ENCODE data around the gene CMTM3. TPM values are rescaled to one million over a fixed set of nuclear protein-coding genes. Genes with fewer than 3 reads are reported as not detected.
"Not testable (repeated sequence)": the region's sequence is repeated elsewhere in the genome, so short reads cannot be mapped to it uniquely, and the experiment has no call there.

The CMTM3 gene
- total RNA-seq, 2 donors from 2014 or later = 43.8 to 49.7 TPM

DNA sequence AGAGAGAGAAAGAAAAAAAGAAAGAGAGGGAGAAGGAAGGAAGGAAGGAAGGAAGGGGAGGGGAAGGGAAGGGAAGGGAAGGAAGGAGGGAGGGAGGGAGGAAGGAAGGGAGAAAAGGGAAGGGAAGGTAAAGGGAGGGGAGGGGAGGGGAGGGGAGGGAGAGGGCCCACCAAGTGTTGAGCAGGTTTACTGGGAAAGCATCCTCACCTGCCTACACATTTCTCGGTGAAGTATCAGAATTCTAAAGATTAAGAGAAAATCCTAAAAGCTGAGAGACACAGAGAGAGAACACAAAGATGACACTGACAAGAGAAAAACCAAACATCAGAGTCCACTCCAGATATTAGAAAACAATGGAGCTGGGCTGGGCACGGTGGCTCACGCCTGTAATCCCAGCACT lies 12.3 kb upstream of the CMTM3 start:
- Mint-ChIP-seq H3K4me1 (ENCODE audit: low read depth in 2 of 2) (peaks cover 19 to 20% of the 10 kb centered on the region in 2 donors), H3K36me3 (no peaks in the 10 kb centered on the region), H3K4me3 (no peak overlapping the region), H3K9me3 (no peaks in the 10 kb centered on the region), H3K27me3 (no peaks in the 10 kb centered on the region), H3K27ac (no peak overlapping the region)
- no peak for ATAC-seq
- DNase-seq (ENCODE audit: low spot score) = no peak

GRCh38 chr16:66592814-66593213 lies 11.7 kb upstream of the CMTM3 start:
- ATAC-seq = no peak
- H3K27ac Mint-ChIP-seq = no peak overlapping the region
- no peaks in the 10 kb centered on the region for H3K9me3 Mint-ChIP-seq
- peaks cover 0 to 3% of the 10 kb centered on the region in 2 donors for H3K27me3 Mint-ChIP-seq
- H3K4me1 Mint-ChIP-seq (ENCODE audit: low read depth in 2 of 2) = peaks cover 23 to 24% of the 10 kb centered on the region in 2 donors
- H3K36me3 Mint-ChIP-seq = no peaks in the 10 kb centered on the region
- H3K4me3 Mint-ChIP-seq = no peak overlapping the region
- no peak for DNase-seq (ENCODE audit: low spot score)

DNA sequence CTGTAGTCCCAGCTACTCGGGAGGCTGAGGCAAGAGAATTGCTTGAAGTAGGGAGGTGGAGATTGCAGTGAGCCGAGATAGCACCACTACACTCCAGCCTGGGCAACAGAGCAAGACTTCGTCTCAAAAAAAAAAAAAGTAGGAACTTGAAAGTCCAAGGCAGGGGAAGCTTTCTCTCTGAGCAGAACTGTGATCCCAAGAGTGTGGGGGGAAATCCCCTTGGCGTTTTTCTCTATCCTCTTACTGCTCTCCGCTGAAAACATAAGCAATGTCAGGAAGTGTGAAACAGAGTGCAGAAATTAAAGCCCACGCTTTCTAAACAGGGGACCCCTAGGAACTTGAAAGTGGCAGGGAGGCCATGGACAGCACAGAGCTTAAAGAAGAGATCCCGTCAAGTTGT lies 9.8 kb upstream of the CMTM3 start:
- Mint-ChIP-seq H3K27ac (no peak overlapping the region), H3K4me1 (ENCODE audit: low read depth in 2 of 2) (peaks cover 18 to 21% of the 10 kb centered on the region in 2 donors), H3K36me3 (no peaks in the 10 kb centered on the region), H3K9me3 (no peaks in the 10 kb centered on the region), H3K27me3 (peaks cover 0 to 3% of the 10 kb centered on the region in 2 donors), H3K4me3 (peak overlapping the region; percentile 15)
- DNase-seq (ENCODE audit: low spot score) = no peak
- no peak for ATAC-seq

DNA sequence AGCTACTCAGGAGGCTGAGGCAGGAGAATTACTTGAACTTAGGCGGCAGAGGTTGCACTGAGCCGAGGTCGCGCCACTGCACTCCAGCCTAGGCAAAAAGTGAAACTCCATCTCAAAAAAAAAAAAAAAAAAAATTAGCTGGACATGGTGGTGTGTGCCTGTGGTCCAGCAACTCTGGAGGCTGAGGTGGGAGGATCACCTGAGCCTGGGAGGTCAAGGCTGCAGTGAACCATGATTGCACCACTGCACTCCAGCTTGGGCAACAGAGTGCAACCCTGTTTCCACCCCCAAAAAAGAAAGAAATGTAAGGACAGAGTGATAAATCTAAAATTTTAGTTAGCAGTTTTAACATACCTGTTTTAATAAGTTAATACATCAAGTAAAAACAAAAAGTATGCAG lies 7.9 kb upstream of the CMTM3 start:
- not testable (repeated sequence) for H3K27me3 Mint-ChIP-seq; ATAC-seq; DNase-seq (ENCODE audit: low spot score); H3K9me3 Mint-ChIP-seq; H3K36me3 Mint-ChIP-seq; H3K4me3 Mint-ChIP-seq
- peaks cover 11 to 14% of the 10 kb centered on the region in 2 donors for H3K4me1 Mint-ChIP-seq (ENCODE audit: low read depth in 2 of 2)
- peak overlapping the region in 1 of 2 donors; percentile 21 for H3K27ac Mint-ChIP-seq

DNA sequence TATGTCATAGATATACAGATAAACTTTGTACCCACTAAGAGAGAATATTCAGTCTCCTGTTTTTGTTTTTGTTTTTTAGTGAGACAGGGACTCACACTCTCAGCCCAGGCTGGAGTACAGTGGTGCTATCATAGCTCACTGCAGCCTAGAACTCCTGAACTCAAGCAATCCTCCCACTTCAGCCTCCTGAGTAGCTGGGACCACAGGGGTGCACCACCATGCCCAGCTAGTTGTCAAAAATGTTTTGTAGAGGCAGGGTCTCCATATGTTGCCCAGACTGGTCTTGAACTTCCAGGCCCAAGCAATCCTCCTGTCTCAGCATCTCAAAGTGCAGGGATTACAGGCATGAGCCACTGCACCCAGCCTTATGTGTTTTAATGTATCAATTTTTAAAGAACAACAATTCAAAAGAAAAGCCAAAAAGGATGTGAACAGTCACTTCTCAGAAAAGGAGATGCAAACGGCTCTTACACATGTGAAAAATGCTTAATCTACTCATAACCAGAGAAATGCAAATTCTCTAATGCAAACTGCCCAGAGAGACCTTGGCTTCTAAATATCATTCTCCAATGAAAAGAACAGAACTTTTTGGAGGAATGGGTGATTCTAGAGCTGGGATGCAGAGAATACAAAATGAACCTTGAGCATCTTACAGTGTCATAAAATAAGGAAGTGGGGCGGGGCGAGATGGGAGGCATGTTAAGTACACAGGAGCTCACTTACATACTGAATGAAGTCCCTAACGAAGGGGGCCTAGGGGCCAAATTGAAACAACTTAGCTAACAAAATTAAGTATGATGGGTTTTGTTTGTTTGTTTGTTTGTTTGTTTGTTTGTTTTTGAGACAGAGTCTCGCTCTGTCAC lies 7.3 kb upstream of the CMTM3 start:
- H3K9me3 Mint-ChIP-seq = no peaks in the 10 kb centered on the region
- H3K27me3 Mint-ChIP-seq = peaks cover 0 to 3% of the 10 kb centered on the region in 2 donors
- ATAC-seq (peak in 1 of 2 donors; percentile 77), DNase-seq (ENCODE audit: low spot score) (no peak)
- H3K36me3 Mint-ChIP-seq = peaks cover 8% of the 10 kb centered on the region
- H3K4me3 Mint-ChIP-seq = peak overlapping the region; percentile 42
- H3K27ac Mint-ChIP-seq = peak overlapping the region; percentile 21 to 50
- H3K4me1 Mint-ChIP-seq (ENCODE audit: low read depth in 2 of 2) = peaks cover 11 to 14% of the 10 kb centered on the region in 2 donors

GRCh38 chr16:66598111-66598510 lies 6.4 kb upstream of the CMTM3 start:
- Mint-ChIP-seq H3K4me3 (no peak overlapping the region), H3K27me3 (peaks cover 0 to 3% of the 10 kb centered on the region in 2 donors), H3K27ac (no peak overlapping the region), H3K36me3 (peaks cover 8% of the 10 kb centered on the region), H3K4me1 (ENCODE audit: low read depth in 2 of 2) (peaks cover 14 to 17% of the 10 kb centered on the region in 2 donors), H3K9me3 (no peaks in the 10 kb centered on the region)
- peak; percentile 55 to 58 for ATAC-seq
- no peak for DNase-seq (ENCODE audit: low spot score)

GRCh38 chr16:66599726-66600125 lies 4.8 kb upstream of the CMTM3 start:
- Mint-ChIP-seq H3K27ac (no peak overlapping the region), H3K36me3 (peaks cover 8% of the 10 kb centered on the region)

DNA sequence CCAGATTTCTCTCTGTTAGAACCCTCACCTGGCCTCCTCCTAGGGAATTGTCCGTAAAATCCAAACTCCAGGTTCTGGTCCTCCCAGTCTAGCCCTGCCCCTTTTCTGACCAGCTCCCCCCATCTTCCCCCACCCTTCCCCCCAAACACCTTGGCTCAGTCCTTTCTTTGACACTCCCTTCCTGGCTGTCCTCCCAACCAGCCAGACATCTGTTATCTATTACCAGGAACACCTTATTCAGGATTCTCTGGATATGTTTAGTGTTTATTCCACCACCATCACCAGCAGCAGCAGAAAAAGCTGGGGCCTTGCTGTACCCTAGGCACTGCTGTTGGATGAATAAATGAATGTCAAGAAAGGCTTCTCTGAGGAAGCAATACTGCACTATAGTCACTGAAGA lies 4.0 kb upstream of the CMTM3 start:
- H3K27me3 Mint-ChIP-seq = peaks cover 0 to 3% of the 10 kb centered on the region in 2 donors
- peaks cover 19 to 27% of the 10 kb centered on the region in 2 donors for H3K4me1 Mint-ChIP-seq (ENCODE audit: low read depth in 2 of 2)
- H3K27ac Mint-ChIP-seq = no peak overlapping the region
- DNase-seq (ENCODE audit: low spot score) = no peak
- no peak overlapping the region for H3K4me3 Mint-ChIP-seq
- ATAC-seq = no peak
- no peaks in the 10 kb centered on the region for H3K9me3 Mint-ChIP-seq
- H3K36me3 Mint-ChIP-seq = peaks cover 8% of the 10 kb centered on the region

More at GRCh38 chr16:66599726-66600125, 4.8 kb upstream of the CMTM3 start:
- no peak for ATAC-seq
- H3K9me3 Mint-ChIP-seq = no peaks in the 10 kb centered on the region
- no peak for DNase-seq (ENCODE audit: low spot score)
- H3K27me3 Mint-ChIP-seq = peaks cover 0 to 3% of the 10 kb centered on the region in 2 donors
- H3K4me1 Mint-ChIP-seq (ENCODE audit: low read depth in 2 of 2) = peaks cover 23 to 27% of the 10 kb centered on the region in 2 donors
- no peak overlapping the region for H3K4me3 Mint-ChIP-seq

DNA sequence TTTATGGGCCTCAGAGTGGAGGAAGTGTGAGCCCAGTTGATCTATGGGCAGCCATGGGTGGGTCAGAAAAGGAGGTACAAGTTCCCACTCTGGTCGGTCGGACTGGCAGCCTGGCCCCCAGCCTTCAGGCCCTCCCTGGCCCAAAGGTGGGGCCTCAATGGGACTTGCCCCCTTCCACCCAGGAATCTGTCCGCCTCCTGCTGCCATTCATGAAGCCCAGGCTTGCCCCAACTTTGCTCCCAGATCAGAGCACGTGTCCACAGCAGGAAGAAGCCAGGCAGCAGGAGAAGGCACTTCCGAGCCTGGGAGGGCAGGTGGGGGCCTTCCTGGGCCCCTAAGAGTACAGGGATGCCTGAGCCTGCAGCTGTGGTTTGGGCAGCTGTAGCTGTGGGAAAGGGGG lies 3.0 kb upstream of the CMTM3 start:
- H3K9me3 Mint-ChIP-seq = no peaks in the 10 kb centered on the region
- peaks cover 0 to 3% of the 10 kb centered on the region in 2 donors for H3K27me3 Mint-ChIP-seq
- H3K4me1 Mint-ChIP-seq (ENCODE audit: low read depth in 2 of 2) = peaks cover 25 to 33% of the 10 kb centered on the region in 2 donors
- ATAC-seq (no peak), DNase-seq (ENCODE audit: low spot score) (no peak)
- H3K36me3 Mint-ChIP-seq = peaks cover 8% of the 10 kb centered on the region
- no peak overlapping the region for H3K4me3 Mint-ChIP-seq
- H3K27ac Mint-ChIP-seq = no peak overlapping the region

GRCh38 chr16:66603537-66604375 lies 748 bp upstream of the CMTM3 start:
- no peaks in the 10 kb centered on the region for H3K27me3 Mint-ChIP-seq
- peaks cover 24 to 29% of the 10 kb centered on the region in 2 donors for H3K4me1 Mint-ChIP-seq (ENCODE audit: low read depth in 2 of 2)
- H3K27ac Mint-ChIP-seq = peak overlapping the region; percentile 84 to 89
- peaks cover 8% of the 10 kb centered on the region for H3K36me3 Mint-ChIP-seq
- peak; percentile 34 to 58 for ATAC-seq
- H3K4me3 Mint-ChIP-seq = peak overlapping the region; percentile 80
- DNase-seq (ENCODE audit: low spot score) = peak; percentile 76
- no peaks in the 10 kb centered on the region for H3K9me3 Mint-ChIP-seq

DNA sequence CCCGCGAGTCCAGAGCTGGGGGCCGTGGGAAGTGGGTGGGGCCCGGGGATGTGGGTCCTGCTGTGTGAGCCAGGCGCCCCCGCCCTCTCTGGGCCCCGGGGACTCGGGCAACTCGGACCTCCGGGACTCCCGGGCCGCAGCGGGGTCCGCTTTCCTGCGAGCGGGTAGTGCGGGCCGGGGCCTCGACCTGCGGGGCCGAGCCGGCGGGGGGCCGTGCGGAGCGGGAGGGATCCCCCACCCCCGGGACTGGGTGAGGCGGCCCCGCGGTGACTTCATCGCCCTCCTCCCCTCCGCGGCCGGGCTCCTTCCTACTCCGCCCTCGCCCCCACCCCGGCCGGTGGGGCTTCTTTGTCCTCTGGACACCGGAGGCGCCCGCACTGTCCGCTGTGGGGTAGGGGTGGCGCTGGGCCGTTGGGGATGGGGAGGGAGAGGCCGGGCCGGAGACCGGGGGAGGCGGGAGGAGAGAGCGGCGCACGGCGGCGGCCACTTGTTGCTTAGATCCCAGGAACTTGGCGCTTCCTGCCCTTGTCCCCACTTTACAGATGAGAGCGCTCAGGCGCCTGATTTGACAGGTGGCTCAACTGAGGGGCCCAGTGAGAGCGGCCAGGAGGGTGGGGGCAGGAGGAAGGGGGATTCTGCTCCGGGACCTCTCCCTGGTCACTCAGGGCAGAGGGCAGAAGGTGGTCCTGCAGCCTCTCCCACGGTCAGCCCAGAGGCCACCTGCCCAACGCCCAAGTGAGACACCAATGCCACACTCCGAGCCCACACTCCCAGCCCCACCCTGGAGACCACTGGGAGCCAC lies 874 bp downstream of the CMTM3 start:
- ATAC-seq (peak; percentile 65 to 75), DNase-seq (ENCODE audit: low spot score) (no peak)
- peak overlapping the region; percentile 67 to 75 for H3K27ac Mint-ChIP-seq
- H3K4me1 Mint-ChIP-seq (ENCODE audit: low read depth in 2 of 2) = peaks cover 29% of the 10 kb centered on the region in 2 donors
- H3K36me3 Mint-ChIP-seq = peaks cover 8% of the 10 kb centered on the region
- H3K4me3 Mint-ChIP-seq = peak overlapping the region; percentile 82
- H3K27me3 Mint-ChIP-seq = no peaks in the 10 kb centered on the region
- no peaks in the 10 kb centered on the region for H3K9me3 Mint-ChIP-seq

DNA sequence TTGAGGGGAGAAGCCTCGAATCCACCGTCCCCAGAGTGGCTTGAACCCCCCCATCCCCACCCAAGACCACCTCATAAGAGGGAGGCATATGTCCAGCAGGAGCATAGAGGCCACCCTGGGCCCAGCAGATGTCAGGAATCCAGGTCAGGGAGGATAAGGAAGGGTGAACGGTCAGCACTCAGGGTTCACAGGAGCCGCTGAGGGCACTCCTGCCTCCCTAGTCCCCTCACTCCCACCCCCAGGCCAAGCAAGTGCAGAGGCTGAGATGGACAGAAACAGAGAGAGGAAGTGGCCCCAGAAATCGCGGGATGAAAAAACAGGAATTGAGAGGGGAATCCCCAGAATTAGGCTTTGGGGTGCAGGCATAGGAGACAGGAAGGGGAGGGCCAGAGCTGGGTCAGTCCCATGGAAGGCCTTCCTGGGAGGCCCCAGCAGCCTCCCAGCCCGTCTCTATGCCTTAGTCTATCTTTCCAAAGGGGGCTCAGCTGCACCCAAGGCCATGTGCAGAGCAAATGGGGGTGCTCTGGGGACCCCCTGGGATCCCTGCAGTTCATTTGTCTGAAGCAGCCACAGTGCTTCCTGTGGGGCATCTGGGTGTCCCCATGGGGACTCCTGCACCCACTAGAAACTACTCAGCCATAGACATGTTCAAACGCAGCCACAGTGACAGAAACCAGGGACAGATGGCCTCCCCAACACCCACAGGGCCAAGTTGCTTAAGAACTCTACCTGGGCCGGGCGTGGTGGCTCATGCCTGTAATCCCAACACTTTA lies 1.7 kb downstream of the CMTM3 start:
- no peaks in the 10 kb centered on the region for H3K9me3 Mint-ChIP-seq
- peak overlapping the region; percentile 67 to 75 for H3K27ac Mint-ChIP-seq
- ATAC-seq (no peak), DNase-seq (ENCODE audit: low spot score) (no peak)
- H3K36me3 Mint-ChIP-seq = no peaks in the 10 kb centered on the region
- H3K27me3 Mint-ChIP-seq = no peaks in the 10 kb centered on the region
- H3K4me3 Mint-ChIP-seq = peak overlapping the region; percentile 82
- H3K4me1 Mint-ChIP-seq (ENCODE audit: low read depth in 2 of 2) = peaks cover 26 to 29% of the 10 kb centered on the region in 2 donors

All from natural killer cell treated with Interleukin-12 subunit alpha and Interleukin-12 subunit beta and Interleukin-15 and Interleukin-18, amount 100 ng/mL, for 72 hours (primary cell).